GM21528 (cell line): ENCODE measurements around the gene ILF3.
"Not testable (repeated sequence)": the region's sequence is repeated elsewhere in the genome, so short reads cannot be mapped to it uniquely, and the experiment has no call there.

Experiments
- ATAC-seq: cut with Tn5 transposase; IDR thresholded peaks from one replicate; pipeline ENCODE4 v1.9.1; 2021; ENCODE audit warnings: mild to moderate bottlenecking, moderate library complexity; ENCODE audit not compliant: unreplicated experiment, low FRiP score

Gene ILF3

GRCh38 chr19:10670876-10671804, 17.0 kb downstream of the ILF3 start:
- ATAC-seq, result no peak

- not testable (repeated sequence) for ATAC-seq
Observed at GRCh38 chr19:10671922-10672321, 17.8 kb downstream of the ILF3 start.

GRCh38 chr19:10675214-10675613, 21.1 kb downstream of the ILF3 start:
- ATAC-seq, result not testable (repeated sequence)

- no peak for ATAC-seq
Observed at GRCh38 chr19:10677751-10678150, 23.6 kb downstream of the ILF3 start.

DNA sequence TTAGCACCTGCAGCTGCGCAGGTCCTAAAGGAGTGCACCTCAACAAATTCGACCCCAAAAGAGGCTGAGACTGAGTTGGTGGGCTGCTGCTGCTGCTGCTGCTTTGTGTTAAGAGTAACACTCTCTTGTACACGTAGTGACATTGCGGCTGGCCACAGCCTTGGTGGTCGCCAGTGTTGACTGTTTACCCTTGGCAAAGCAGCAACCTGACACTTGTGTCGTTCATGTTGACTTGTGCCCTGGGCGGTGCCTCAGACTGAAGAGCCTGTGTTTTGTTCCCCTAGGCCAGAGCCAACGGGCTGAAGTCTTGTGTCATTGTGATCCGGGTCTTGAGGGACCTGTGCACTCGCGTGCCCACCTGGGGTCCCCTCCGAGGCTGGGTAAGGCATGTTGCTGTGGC, 24.7 kb downstream of the ILF3 start:
- no peak for ATAC-seq

- ATAC-seq, result no peak
Observed at GRCh38 chr19:10679743-10680142, 25.6 kb downstream of the ILF3 start.

DNA sequence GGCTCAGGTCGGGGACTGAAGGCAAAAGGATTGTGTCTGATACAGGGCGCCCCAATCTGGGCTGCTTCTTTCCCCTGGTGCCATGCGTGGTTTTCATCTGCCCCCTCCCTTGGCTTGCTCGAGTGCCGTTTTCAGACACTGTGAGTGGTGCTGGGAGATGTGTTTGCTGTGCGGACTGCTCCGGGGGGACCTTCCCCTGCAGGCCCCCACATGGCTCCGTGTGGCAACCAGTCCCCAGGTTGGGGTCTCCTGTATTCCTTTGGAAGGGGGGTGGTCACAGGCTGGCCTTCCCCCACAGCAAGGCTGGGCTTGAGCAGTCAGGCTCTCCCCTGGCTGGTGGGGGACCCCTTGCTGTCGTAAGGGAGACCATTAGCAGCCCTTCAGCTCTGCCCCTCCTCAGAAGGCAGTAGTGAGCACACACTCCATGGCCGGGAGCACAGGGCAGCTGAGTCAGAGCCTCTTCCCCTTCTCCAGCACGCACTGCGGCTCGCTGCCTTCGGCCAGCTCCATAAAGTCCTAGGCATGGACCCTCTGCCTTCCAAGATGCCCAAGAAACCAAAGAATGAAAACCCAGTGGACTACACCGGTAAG, 26.5 kb downstream of the ILF3 start:
- no peak for ATAC-seq

DNA sequence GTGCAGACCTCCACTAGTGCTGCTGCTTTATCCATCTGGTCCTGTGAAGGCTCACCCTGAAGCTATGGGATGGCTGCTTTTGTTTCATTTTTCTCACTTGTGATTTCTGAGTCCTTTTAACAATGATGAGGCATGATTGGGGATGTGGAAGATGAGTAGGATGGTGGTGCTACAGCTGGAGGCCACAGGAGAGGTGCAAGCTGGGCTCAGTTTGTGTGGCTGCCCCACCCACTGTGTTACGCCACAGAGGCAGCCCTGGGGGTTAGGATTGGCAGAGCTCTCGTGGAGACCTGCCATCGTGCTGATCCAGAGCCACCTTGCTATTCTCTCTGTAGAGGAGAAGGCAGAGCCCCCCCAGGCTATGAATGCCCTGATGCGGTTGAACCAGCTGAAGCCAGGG, 27.5 kb downstream of the ILF3 start:
- ATAC-seq, result no peak

DNA sequence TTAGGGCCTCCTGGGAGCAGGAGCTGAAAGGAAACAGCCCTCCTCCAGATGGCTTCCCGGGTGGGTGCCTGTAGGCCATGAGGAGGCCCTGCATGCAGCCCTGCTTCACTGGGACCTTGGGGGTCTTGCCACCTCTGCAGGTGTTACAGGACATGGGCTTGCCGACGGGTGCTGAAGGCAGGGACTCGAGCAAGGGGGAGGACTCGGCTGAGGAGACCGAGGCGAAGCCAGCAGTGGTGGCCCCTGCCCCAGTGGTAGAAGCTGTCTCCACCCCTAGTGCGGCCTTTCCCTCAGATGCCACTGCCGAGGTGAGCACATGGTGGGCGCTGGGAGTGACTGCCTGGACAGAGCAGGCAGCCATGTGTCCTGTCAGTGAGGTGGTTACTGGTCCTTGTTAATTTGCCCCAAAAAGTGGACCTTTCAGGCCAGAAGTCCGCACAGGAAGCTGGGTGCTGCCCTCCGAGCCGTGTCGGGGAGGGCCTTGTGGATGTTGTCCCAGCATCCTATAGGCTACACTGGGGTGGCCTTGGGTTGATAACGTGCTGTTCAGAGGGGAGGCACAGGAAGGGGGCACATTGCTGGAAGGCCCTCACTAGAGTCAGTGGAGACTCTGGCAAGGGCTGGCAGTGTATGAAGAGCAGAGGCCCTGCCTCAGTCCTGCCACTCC, 28.4 kb downstream of the ILF3 start:
- no peak for ATAC-seq

DNA sequence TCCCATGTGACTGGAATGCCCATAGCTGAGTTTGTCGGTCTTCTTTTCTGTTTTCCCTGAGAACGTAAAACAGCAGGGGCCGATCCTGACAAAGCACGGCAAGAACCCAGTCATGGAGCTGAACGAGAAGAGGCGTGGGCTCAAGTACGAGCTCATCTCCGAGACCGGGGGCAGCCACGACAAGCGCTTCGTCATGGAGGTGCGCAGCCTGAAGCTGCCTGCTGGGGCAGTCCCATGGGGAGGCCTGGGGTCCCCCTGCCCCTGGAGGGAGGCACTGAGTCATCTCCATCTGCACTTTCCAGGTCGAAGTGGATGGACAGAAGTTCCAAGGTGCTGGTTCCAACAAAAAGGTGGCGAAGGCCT, 28.9 kb downstream of the ILF3 start:
- ATAC-seq, result no peak

GRCh38 chr19:10683582-10683981, 29.4 kb downstream of the ILF3 start:
- no peak for ATAC-seq

- ATAC-seq, result no peak
Observed at GRCh38 chr19:10685210-10685609, 31.1 kb downstream of the ILF3 start.

DNA sequence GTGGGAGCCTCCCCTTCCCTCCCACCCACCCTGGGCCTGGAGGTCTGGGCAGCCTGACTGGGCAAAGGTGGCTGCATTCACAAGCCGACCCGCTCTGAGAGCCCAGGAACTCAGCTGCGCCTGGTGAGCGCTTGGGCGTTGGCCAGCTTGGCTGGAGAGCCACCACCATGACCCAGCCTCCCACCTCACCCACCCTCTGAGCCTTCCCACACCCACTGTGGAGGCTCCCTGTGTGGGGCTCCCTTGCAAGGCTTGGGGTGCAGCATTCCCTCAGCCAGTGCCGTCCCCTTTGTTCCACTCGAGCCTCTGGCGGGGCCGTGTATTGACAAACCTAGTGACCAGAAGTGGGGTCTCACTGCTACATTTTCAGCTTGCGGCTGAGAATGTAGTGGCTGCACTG, 32.0 kb downstream of the ILF3 start:
- no peak for ATAC-seq

- no peak for ATAC-seq
Observed at GRCh38 chr19:10686661-10687517, 32.7 kb downstream of the ILF3 start.

GRCh38 chr19:10687518-10688288, 33.6 kb downstream of the ILF3 start:
- no peak for ATAC-seq

DNA sequence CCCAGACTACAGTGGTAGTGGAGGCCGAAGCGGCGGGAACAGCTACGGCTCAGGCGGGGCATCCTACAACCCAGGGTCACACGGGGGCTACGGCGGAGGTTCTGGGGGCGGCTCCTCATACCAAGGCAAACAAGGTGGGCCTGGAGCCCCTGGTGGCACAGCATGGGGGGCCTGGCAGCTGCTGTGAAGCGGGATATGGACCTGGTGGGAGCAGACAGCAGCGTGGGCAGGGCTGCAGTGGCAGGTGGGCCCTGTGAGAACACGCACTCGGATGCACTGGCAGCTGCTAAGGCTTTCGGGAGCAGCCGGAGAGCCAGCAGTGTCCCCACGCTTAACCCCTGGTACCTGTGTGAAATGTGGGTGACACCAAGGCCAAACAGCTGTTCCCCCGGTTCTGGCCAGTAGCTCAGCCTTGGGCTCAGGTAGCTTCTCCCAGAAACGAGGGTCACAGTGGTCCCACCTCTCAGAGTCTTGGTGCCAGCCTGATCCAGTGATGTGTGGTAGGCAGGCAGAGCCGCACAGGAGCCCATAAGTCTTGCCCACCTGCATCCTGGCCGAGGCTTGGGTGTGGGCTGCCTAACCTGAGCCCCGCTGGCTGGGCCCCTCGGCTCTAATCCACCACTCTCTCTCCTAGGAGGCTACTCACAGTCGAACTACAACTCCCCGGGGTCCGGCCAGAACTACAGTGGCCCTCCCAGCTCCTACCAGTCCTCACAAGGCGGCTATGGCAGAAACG, 34.6 kb downstream of the ILF3 start:
- no peak for ATAC-seq

- no peak for ATAC-seq
Observed at GRCh38 chr19:10690341-10690781, 36.2 kb downstream of the ILF3 start.

- no peak for ATAC-seq
Observed at GRCh38 chr19:10691178-10691881, 37.2 kb downstream of the ILF3 start.

DNA sequence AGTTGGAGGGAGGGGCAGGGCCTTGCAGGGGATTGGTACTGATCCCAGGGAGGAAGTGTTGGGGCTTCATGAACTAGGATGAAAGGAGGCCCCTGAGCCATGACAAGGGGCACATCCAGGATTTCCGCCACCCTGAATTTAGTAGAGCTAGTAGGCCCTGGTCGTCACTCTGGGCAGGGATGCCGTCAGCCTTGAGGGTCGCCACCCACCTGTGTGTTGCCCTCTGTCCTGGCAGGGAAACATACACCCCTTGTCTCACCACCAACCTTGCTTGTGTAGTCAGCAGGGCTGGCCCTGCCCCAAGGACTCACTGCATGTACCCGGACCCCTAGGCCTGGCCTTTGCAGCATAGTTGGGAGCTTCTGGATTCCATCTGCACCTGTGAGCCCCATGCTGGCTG, 37.7 kb downstream of the ILF3 start:
- no peak for ATAC-seq
